Measurements from ENCODE around the gene EIF3B. TPM values are rescaled to one million over a fixed set of nuclear protein-coding genes. Genes with fewer than 3 reads are reported as not detected.
"Not testable (repeated sequence)": the region's sequence is repeated elsewhere in the genome, so short reads cannot be mapped to it uniquely, and the experiment has no call there.

The EIF3B gene
- total RNA-seq, 2 experiments from 2014 or later: 166 to 167 TPM

- intact Hi-C loops (cut with DNase I, micrococcal nuclease): no loop called here
- no peak overlapping the region for H3K4me3 Mint-ChIP-seq
- DNase-seq: no peak
- CTCF ChIA-PET: no interaction called here
- Histone ChIP-seq H3K27ac (ENCODE audit: low read depth in 1 of 2, low read length in 2 of 2) (no peak overlapping the region), H3K4me1 (ENCODE audit: insufficient read depth, low read length) (no peaks in the 10 kb centered on the region), H3K36me3 (ENCODE audit: insufficient read depth, low read length) (peaks cover 90% of the 10 kb centered on the region), H3K27me3 (ENCODE audit: control insufficient read depth in 1 of 2, insufficient read depth in 2 of 2, low read length in 2 of 2) (no peaks in the 10 kb centered on the region), H3K9me3 (ENCODE audit: control insufficient read depth in 1 of 2, insufficient read depth in 1 of 2, low read length in 2 of 2) (no peaks in the 10 kb centered on the region), H3K4me3 (ENCODE audit: low read length) (no peak overlapping the region)
- H3K27me3 Mint-ChIP-seq: no peaks in the 10 kb centered on the region
- POLR2A ChIA-PET: no interaction called here
- no peaks in the 10 kb centered on the region for H3K9me3 Mint-ChIP-seq
- no peak for ATAC-seq (ENCODE audit: poor library complexity)
- H3K36me3 Mint-ChIP-seq (ENCODE audit: low read depth): peaks cover 93% of the 10 kb centered on the region
- no peak for TF ChIP-seq CTCF (IDR thresholded peaks at IDR 0.05)
- H3K27ac Mint-ChIP-seq: no peak overlapping the region
- no peaks in the 10 kb centered on the region for H3K4me1 Mint-ChIP-seq (ENCODE audit: low read depth)
Observed at GRCh38 chr7:2374830-2375728, 20.5 kb downstream of the EIF3B start.

DNA sequence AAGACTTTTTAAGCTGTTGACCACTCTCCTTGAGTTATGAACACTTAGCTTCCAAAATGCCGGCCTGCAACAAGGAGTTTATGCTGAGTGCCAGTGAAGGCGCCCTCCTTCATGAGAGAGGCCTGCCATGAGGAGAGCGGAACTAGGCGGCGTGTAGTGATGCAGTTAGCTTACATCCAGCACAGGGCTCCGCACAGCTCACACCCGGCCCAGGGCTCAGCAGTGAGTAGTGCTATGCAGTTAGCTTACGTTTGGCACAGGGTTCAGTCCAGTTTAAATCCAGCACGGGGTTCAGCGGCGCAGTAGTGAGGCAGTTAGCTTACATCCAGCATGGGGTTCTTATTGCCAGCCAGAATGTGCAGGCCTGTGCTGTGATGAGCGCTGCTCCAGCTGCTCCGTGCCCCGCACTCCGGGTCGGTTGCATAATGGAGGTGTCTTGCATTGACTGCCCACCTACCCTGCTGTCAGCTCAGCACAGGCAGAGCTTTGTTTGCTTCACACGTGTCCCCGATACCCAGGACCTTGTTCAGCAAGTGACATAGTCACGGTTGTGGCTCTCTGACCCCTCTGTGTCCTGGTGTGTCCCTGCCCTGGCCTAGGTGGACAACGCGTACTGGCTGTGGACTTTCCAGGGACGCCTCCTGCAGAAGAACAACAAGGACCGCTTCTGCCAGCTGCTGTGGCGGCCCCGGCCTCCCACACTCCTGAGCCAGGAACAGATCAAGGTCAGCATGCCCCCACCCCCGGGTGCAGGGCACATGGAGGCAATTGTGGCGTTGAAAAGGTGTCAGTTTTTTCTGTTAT, 21.9 kb downstream of the EIF3B start:
- no peaks in the 10 kb centered on the region for H3K4me1 Mint-ChIP-seq (ENCODE audit: low read depth)
- ATAC-seq (ENCODE audit: poor library complexity) (peak; percentile 24), DNase-seq (no peak)
- H3K36me3 ChIP-seq (ENCODE audit: insufficient read depth, low read length): peaks cover 90% of the 10 kb centered on the region
- H3K27me3 ChIP-seq (ENCODE audit: control insufficient read depth in 1 of 2, insufficient read depth in 2 of 2, low read length in 2 of 2): no peaks in the 10 kb centered on the region
- no peak overlapping the region for H3K4me3 ChIP-seq (ENCODE audit: low read length)
- no peaks in the 10 kb centered on the region for H3K27me3 Mint-ChIP-seq
- TF ChIP-seq CTCF (IDR thresholded peaks at IDR 0.05): no peak
- intact Hi-C loops (cut with DNase I, micrococcal nuclease): no loop called here
- H3K27ac Mint-ChIP-seq: no peak overlapping the region
- ChIA-PET POLR2A (no interaction called here), CTCF (no interaction called here)
- H3K27ac ChIP-seq (ENCODE audit: low read depth in 1 of 2, low read length in 2 of 2): no peak overlapping the region
- peaks cover 94% of the 10 kb centered on the region for H3K36me3 Mint-ChIP-seq (ENCODE audit: low read depth)
- H3K4me1 ChIP-seq (ENCODE audit: insufficient read depth, low read length): no peaks in the 10 kb centered on the region
- H3K9me3 ChIP-seq (ENCODE audit: control insufficient read depth in 1 of 2, insufficient read depth in 1 of 2, low read length in 2 of 2): peaks cover 0 to 4% of the 10 kb centered on the region in 2 experiments
- no peaks in the 10 kb centered on the region for H3K9me3 Mint-ChIP-seq
- H3K4me3 Mint-ChIP-seq: no peak overlapping the region

DNA sequence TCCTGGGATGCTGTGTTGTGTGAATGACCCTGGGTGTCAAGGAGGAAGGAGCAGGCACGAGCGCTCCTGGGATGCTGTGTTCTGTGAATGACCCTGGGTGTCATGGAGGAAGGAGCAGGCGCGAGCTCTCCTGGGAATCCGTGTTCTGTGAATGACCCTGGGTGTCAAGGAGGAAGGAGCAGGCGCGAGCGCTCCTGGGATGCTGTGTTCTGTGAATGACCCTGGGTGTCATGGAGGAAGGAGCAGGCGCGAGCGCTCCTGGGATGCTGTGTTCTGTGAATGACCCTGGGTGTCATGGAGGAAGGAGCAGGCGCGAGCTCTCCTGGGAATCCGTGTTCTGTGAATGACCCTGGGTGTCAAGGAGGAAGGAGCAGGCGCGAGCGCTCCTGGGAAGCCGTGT, 22.9 kb downstream of the EIF3B start:
- H3K4me1 ChIP-seq (ENCODE audit: insufficient read depth, low read length); H3K9me3 Mint-ChIP-seq; CTCF ChIA-PET; H3K4me3 Mint-ChIP-seq; POLR2A ChIA-PET; H3K9me3 ChIP-seq (ENCODE audit: control insufficient read depth in 1 of 2, insufficient read depth in 1 of 2, low read length in 2 of 2); H3K27me3 ChIP-seq (ENCODE audit: control insufficient read depth in 1 of 2, insufficient read depth in 2 of 2, low read length in 2 of 2); H3K27me3 Mint-ChIP-seq; H3K27ac ChIP-seq (ENCODE audit: low read depth in 1 of 2, low read length in 2 of 2); H3K27ac Mint-ChIP-seq; ATAC-seq (ENCODE audit: poor library complexity); H3K4me1 Mint-ChIP-seq (ENCODE audit: low read depth); H3K4me3 ChIP-seq (ENCODE audit: low read length); intact Hi-C loops (cut with DNase I, micrococcal nuclease); DNase-seq: not testable (repeated sequence)
- H3K36me3 Mint-ChIP-seq (ENCODE audit: low read depth): peaks cover 89% of the 10 kb centered on the region
- H3K36me3 ChIP-seq (ENCODE audit: insufficient read depth, low read length): peaks cover 89% of the 10 kb centered on the region

DNA sequence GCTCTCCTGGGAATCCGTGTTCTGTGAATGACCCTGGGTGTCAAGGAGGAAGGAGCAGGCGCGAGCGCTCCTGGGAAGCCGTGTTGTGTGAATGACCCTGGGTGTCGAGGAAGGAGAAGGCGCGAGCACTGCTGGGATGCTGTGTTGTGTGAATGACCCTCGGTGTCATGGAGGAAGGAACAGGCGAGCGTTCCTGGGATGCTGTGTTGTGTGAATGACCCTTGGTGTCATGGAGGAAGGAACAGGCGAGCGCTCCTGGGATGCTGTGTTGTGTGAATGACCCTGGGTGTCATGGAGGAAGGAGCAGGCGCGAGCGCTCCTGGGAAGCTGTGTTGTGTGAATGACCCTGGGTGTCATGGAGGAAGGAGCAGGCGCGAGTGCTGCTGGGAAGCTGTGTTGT, 23.5 kb downstream of the EIF3B start:
- H3K27ac Mint-ChIP-seq, CTCF ChIA-PET, POLR2A ChIA-PET: not testable (repeated sequence)

More for the DNA sequence above, 23.5 kb downstream of the EIF3B start:
- ATAC-seq (ENCODE audit: poor library complexity); H3K9me3 ChIP-seq (ENCODE audit: control insufficient read depth in 1 of 2, insufficient read depth in 1 of 2, low read length in 2 of 2); H3K27me3 Mint-ChIP-seq; H3K27ac ChIP-seq (ENCODE audit: low read depth in 1 of 2, low read length in 2 of 2); DNase-seq; H3K4me1 ChIP-seq (ENCODE audit: insufficient read depth, low read length); H3K4me3 Mint-ChIP-seq; H3K4me1 Mint-ChIP-seq (ENCODE audit: low read depth); H3K27me3 ChIP-seq (ENCODE audit: control insufficient read depth in 1 of 2, insufficient read depth in 2 of 2, low read length in 2 of 2); intact Hi-C loops (cut with DNase I, micrococcal nuclease); H3K4me3 ChIP-seq (ENCODE audit: low read length); H3K9me3 Mint-ChIP-seq: not testable (repeated sequence)
- H3K36me3 ChIP-seq (ENCODE audit: insufficient read depth, low read length): peaks cover 82% of the 10 kb centered on the region
- peaks cover 83% of the 10 kb centered on the region for H3K36me3 Mint-ChIP-seq (ENCODE audit: low read depth)

Measured in CD4-positive, alpha-beta T cell (primary cell).